IMR-90 (cell line): ENCODE results near the gene ARSB.

ENCODE experiments used
- BHLHE40 ChIP-seq: fragments of 150-350 bp; IDR thresholded peaks from 2 replicates; pipeline ENCODE4 v1.6.1; 2016; ENCODE audit warnings: mild to moderate bottlenecking, low read depth, low read length
- CEBPB ChIP-seq: IDR thresholded peaks from 2 replicates; pipeline ENCODE4 v1.6.1; 2012; ENCODE audit warnings: low read depth, low read length, improper control_type of control experiment
- NFE2L2 ChIP-seq: fragments of 150-350 bp; IDR thresholded peaks from 2 replicates; pipeline ENCODE4 v1.6.1; 2016; ENCODE audit warnings: low read depth, mild to moderate bottlenecking, low read length
- RAD21 ChIP-seq: IDR thresholded peaks from 2 replicates; pipeline ENCODE4 v1.6.1; 2012; ENCODE audit warnings: low read length, improper control_type of control experiment
- TF ChIP-seq, protein P1 (sequence below): conservative IDR thresholded peaks from 2 replicates; pipeline ENCODE4 v1.5.1; 2012; ENCODE audit warnings: mild to moderate bottlenecking, low read depth, low read length, improper control_type of control experiment
- TF ChIP-seq, protein P2 (sequence below): fragments of 150-350 bp; IDR thresholded peaks from 2 replicates; pipeline ENCODE4 v1.6.1; 2017; ENCODE audit warnings: mild to moderate bottlenecking, antibody characterized with exemption, low read length, low read depth

DNA sequence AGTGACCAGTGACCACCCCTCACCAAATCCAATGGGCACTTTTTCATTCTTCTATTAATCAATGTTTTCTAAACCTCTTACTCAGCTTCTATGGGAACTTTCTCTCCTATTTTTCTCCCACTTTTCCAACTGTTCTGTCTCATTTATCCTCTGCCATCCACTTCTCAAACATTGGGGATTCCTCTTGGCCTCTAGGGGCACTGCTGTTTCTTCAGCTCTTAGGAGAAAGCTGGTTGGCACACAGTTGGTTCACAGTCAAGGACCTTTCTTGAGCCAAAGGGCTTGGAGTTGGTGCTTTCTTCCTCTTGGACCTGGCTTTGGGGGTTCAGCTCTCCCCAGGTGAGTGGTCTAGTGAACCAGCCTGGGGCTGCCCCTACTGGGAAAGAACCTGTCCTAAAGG, 224.3 kb downstream of the ARSB start:
- TF ChIP-seq, protein P1, sequence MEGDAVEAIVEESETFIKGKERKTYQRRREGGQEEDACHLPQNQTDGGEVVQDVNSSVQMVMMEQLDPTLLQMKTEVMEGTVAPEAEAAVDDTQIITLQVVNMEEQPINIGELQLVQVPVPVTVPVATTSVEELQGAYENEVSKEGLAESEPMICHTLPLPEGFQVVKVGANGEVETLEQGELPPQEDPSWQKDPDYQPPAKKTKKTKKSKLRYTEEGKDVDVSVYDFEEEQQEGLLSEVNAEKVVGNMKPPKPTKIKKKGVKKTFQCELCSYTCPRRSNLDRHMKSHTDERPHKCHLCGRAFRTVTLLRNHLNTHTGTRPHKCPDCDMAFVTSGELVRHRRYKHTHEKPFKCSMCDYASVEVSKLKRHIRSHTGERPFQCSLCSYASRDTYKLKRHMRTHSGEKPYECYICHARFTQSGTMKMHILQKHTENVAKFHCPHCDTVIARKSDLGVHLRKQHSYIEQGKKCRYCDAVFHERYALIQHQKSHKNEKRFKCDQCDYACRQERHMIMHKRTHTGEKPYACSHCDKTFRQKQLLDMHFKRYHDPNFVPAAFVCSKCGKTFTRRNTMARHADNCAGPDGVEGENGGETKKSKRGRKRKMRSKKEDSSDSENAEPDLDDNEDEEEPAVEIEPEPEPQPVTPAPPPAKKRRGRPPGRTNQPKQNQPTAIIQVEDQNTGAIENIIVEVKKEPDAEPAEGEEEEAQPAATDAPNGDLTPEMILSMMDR, result 0 out of 2 replicates have a peak, but pooled peaks have one; percentile 14
- TF ChIP-seq BHLHE40 (no peak), RAD21 (no peak), CEBPB (no peak), NFE2L2 (no peak)
- TF ChIP-seq, protein P2, sequence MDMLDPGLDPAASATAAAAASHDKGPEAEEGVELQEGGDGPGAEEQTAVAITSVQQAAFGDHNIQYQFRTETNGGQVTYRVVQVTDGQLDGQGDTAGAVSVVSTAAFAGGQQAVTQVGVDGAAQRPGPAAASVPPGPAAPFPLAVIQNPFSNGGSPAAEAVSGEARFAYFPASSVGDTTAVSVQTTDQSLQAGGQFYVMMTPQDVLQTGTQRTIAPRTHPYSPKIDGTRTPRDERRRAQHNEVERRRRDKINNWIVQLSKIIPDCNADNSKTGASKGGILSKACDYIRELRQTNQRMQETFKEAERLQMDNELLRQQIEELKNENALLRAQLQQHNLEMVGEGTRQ, result no peak
